Cardiac muscle cell (in vitro differentiated cells and primary cell): Measurements from ENCODE around the gene P2RX7. TPM values are rescaled to one million over a fixed set of nuclear protein-coding genes. Genes with fewer than 3 reads are reported as not detected.

Source experiments
- DNase-seq, 2 donors: peaks; one replicate each; pipeline versions ENCODE4 v3.0.0 to v3.0.0-alpha.2; 2010 to 2017; ENCODE audit warnings: low read depth in 1 of 2, low spot score in 1 of 2
- H3K27ac ChIP-seq: fragments of 200-600 bp; sonication (generic); 2 replicates; pipeline ENCODE4 v1.5.1; 2016
- H3K27me3 ChIP-seq: fragments of 200-600 bp; sonication (generic); 2 replicates; pipeline ENCODE4 v1.6.0; 2016; ENCODE audit warnings: control low read depth
- H3K36me3 ChIP-seq: fragments of 200-600 bp; sonication (generic); 2 replicates; pipeline ENCODE4 v1.5.1; 2016; ENCODE audit warnings: control low read depth
- H3K4me1 ChIP-seq: fragments of 200-600 bp; sonication (generic); 2 replicates; pipeline ENCODE4 v1.8.1; 2017; ENCODE audit warnings: low read depth, mild to moderate bottlenecking, mixed run types
- H3K4me3 ChIP-seq: fragments of 200-600 bp; sonication (generic); 2 replicates; pipeline ENCODE4 v1.5.1; 2016; ENCODE audit warnings: mild to moderate bottlenecking
- H3K9me3 ChIP-seq: fragments of 200-600 bp; sonication (generic); 2 replicates; pipeline ENCODE4 v1.5.1; 2017; ENCODE audit warnings: low read depth, mild to moderate bottlenecking, control low read depth
- polyA plus RNA-seq: library from polyadenylated mRNA; unstranded; fragments of >200 nt; fragmentation: Nextera tagmentation; extraction: Ambion mirVana; gene quantifications from 2 replicates; pipeline ENCODE4 v1.2.1, GENCODE V29; 2016
- total RNA-seq: library from RNA; depleted of rRNA; stranded (reverse); fragments of >200 nt; gene quantifications from 2 replicates; pipeline ENCODE4 v1.2.3, GENCODE V29; 2016
- TF ChIP-seq, protein P1 (sequence below): IDR thresholded peaks from 2 replicates; pipeline ENCODE4 v1.5.1; 2012; ENCODE audit warnings: low read depth, mild to moderate bottlenecking, low read length

Gene P2RX7
- total and polyA plus RNA-seq, 2 experiments from 2014 or later, result 0.03 to 0.65 TPM

DNA sequence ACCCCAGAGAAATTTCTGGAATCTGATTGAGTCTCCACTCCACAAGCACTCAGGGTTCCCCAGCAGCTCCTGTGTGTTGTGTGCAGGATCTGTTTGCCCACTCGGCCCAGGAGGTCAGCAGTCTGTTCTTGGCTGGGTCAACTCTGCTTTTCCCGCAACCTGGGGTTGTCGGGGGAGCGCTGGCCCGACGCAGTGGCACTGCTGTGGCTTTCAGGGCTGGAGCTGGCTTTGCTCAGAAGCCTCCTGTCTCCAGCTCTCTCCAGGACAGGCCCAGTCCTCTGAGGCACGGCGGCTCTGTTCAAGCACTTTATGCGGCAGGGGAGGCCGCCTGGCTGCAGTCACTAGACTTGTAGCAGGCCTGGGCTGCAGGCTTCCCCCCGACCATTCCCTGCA lies 100.9 kb downstream of the P2RX7 start:
- TF ChIP-seq, protein P1, sequence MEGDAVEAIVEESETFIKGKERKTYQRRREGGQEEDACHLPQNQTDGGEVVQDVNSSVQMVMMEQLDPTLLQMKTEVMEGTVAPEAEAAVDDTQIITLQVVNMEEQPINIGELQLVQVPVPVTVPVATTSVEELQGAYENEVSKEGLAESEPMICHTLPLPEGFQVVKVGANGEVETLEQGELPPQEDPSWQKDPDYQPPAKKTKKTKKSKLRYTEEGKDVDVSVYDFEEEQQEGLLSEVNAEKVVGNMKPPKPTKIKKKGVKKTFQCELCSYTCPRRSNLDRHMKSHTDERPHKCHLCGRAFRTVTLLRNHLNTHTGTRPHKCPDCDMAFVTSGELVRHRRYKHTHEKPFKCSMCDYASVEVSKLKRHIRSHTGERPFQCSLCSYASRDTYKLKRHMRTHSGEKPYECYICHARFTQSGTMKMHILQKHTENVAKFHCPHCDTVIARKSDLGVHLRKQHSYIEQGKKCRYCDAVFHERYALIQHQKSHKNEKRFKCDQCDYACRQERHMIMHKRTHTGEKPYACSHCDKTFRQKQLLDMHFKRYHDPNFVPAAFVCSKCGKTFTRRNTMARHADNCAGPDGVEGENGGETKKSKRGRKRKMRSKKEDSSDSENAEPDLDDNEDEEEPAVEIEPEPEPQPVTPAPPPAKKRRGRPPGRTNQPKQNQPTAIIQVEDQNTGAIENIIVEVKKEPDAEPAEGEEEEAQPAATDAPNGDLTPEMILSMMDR, result no peak
- H3K27ac ChIP-seq, result no peak overlapping the region
- H3K9me3 ChIP-seq, result no peaks in the 10 kb centered on the region
- H3K4me3 ChIP-seq, result no peak overlapping the region
- no peaks in the 10 kb centered on the region for H3K27me3 ChIP-seq
- H3K4me1 ChIP-seq, result peaks cover 1% of the 10 kb centered on the region
- H3K36me3 ChIP-seq, result no peaks in the 10 kb centered on the region
- no peak for DNase-seq

- TF ChIP-seq, protein P1, result no peak
- H3K9me3 ChIP-seq, result no peaks in the 10 kb centered on the region
- no peak for DNase-seq
- H3K36me3 ChIP-seq, result no peaks in the 10 kb centered on the region
- H3K4me3 ChIP-seq, result no peak overlapping the region
- H3K27ac ChIP-seq, result no peak overlapping the region
- H3K27me3 ChIP-seq, result no peaks in the 10 kb centered on the region
- H3K4me1 ChIP-seq, result peaks cover 18% of the 10 kb centered on the region
Measured at GRCh38 chr12:121236776-121237175, 104.1 kb downstream of the P2RX7 start.

DNA sequence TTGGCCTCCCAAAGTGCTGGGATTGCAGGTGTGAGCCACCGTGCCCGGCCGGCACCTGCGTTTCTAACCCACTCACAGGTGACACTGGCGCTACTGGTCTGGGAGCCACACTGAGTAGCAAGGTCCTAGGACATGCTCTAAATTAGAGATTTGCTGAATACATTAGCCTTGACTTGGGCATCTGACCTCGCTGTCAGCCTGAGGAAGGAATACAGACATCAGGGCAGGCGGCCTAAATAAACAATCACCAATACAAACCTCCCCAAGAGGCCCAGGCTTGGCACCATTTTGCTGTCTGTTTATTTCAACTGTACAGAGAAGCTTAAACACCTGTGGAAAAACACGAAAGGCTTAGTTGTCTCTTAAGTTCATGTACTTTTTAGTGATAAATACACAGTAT lies 104.7 kb downstream of the P2RX7 start:
- no peak for DNase-seq
- TF ChIP-seq, protein P1, result no peak
- Histone ChIP-seq H3K27me3 (no peaks in the 10 kb centered on the region), H3K9me3 (no peaks in the 10 kb centered on the region), H3K27ac (no peak overlapping the region), H3K4me1 (peaks cover 18% of the 10 kb centered on the region), H3K36me3 (no peaks in the 10 kb centered on the region), H3K4me3 (no peak overlapping the region)

Other genes starting within 250 kb of the P2RX7 start
- gene SPPL3, start 228.5 kb upstream of the P2RX7 start, total RNA-seq, result 23.2 and 26.9 TPM in 2 replicates
- gene SPPL3, start 228.5 kb upstream of the P2RX7 start, polyA plus RNA-seq, result 111 and 121 TPM in 2 replicates
- gene HNF1A, start 154.3 kb upstream of the P2RX7 start, total RNA-seq, result not detected in 2 replicates
- not detected in 2 replicates for gene HNF1A, start 154.3 kb upstream of the P2RX7 start, polyA plus RNA-seq
- 15.6 and 20.5 TPM in 2 replicates for gene C12orf43, start 116.4 kb upstream of the P2RX7 start, total RNA-seq
- gene C12orf43, start 116.4 kb upstream of the P2RX7 start, polyA plus RNA-seq, result 17.9 and 24.4 TPM in 2 replicates
- not detected in 2 replicates for gene OASL, start 93.6 kb upstream of the P2RX7 start, total RNA-seq
- gene OASL, start 93.6 kb upstream of the P2RX7 start, polyA plus RNA-seq, result not detected in 2 replicates
- 33.7 and 38.2 TPM in 2 replicates for gene P2RX4, start 77.3 kb downstream of the P2RX7 start, total RNA-seq
- 19.4 and 25.8 TPM in 2 replicates for gene P2RX4, start 77.3 kb downstream of the P2RX7 start, polyA plus RNA-seq
- gene CAMKK2, start 163.8 kb downstream of the P2RX7 start, total RNA-seq, result 15.0 and 18.6 TPM in 2 replicates
- gene CAMKK2, start 163.8 kb downstream of the P2RX7 start, polyA plus RNA-seq, result 22.9 and 24.2 TPM in 2 replicates
- 85.2 and 109 TPM in 2 replicates for gene ANAPC5, start 219.5 kb downstream of the P2RX7 start, total RNA-seq
- gene ANAPC5, start 219.5 kb downstream of the P2RX7 start, polyA plus RNA-seq, result 123 and 155 TPM in 2 replicates